HG02970 (cell line): ENCODE measurements around the gene KCNQ5.
"Not testable (repeated sequence)": the region's sequence is repeated elsewhere in the genome, so short reads cannot be mapped to it uniquely, and the experiment has no call there.

Experiments
- ATAC-seq: cut with Tn5 transposase; IDR thresholded peaks from one replicate; pipeline ENCODE4 v1.9.1; 2021; ENCODE audit warnings: mild to moderate bottlenecking, moderate library complexity, moderate number of reproducible peaks; ENCODE audit not compliant: unreplicated experiment, low FRiP score

KCNQ5 gene

DNA sequence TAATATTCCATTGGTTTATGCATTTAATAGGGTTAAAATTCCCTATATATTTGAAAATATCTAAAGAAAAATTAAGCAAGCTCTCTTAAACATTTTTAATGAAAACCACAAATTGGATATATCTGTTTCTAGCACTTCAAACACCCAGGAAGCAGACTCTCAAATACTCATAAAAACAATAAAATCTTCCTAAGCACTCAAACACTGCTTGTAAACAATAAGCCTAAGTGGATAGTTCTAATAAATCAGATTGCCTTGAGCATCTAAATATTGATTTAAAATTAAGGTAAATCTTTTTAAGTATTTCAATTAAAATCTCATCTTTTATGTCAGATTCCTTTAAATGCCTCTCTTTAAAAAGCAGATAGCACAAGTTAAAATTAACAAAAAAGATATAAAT is 254.4 kb downstream of the KCNQ5 start:
- no peak for ATAC-seq

DNA sequence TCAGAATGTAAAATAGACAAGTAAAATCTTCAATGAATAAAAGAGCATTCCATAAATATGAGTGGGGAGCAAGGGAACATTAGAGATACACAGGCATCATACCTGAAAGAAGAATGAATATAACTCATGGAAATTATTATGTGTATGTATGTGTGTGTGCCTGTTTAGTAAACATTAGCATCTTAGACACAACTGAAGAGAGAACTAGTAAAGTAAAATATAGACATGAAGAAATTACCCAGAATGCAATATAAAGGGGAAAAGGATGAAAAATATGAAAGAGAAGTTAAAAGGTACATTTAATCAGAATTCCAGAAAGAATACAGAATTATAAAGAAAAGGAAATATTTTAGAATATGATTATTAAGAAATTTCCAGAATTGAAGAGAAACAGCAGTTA is 264.3 kb downstream of the KCNQ5 start:
- no peak for ATAC-seq

DNA sequence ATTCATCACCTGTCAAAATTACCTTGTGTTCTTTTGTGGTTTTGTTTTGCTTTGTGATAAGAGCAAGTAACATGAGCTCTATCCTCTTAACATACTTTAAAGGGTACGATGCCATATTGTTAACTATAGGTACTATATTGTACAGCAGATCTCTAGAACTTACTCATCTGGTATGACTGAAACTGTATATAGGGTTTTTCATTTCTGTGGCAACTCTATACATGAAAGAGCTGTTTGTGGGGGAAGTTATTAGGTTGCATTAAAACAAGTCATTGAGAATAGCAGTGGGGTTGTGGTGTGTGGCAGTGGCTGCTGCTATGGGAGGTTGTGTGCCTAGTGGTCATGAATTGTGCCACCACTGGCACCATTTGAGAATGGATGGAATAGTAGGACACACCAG is 268.4 kb downstream of the KCNQ5 start:
- no peak for ATAC-seq

DNA sequence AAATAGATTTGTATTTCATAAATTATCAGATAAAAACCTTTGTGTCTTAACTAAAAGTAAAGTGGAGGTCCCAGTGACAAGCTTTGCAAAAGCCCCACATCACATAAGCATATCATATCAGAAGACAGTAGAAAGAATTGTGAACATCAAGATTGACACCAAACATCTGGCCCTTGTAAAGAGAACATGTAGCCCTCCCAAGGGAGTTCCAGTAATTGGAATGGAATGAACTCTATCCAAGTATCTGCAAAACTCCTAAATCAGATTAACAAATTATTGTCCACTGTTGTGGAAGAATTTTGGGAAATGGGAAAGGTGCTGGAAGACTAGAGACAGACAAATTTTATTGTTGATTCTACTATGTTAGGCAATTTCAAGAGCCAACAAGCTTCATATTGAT is 268.8 kb downstream of the KCNQ5 start:
- ATAC-seq, result no peak

DNA sequence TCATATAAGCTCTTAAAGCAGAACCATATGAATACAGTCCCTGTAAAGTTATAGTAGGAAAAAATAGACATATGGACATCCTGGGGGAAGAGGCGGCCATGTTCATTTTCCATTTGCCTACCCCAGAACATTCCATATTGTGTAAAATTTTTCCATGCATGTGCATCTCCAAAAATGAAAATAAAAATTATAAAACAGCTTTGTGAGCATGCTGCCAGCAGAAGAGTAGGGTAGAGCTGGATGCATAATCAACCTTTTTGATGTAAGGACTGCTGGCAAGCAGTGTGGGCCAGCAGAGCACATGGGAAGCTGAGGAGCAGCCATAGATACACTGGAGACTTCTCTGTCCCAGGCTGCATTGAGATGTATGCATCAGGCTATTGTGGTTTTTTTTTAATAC is 271.0 kb downstream of the KCNQ5 start:
- ATAC-seq, result no peak

DNA sequence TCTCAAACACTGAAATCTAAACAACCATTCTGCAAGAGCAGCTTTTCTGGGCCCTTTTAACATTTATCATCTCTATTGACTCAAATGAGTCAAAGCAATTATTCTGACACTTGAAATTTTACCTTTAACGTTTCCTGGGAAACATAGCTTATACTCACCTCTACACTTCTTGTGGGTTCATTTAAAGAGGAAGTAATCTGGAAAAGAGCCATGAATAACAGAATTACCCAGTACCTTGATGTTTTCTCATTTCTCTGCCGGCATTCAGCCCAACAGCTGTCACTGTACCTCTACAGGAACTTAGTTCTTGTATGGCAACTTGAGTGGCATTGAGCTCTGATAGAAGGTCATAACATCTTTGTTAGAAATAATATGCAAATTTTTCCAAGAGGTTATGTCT is 272.2 kb downstream of the KCNQ5 start:
- ATAC-seq, result no peak

DNA sequence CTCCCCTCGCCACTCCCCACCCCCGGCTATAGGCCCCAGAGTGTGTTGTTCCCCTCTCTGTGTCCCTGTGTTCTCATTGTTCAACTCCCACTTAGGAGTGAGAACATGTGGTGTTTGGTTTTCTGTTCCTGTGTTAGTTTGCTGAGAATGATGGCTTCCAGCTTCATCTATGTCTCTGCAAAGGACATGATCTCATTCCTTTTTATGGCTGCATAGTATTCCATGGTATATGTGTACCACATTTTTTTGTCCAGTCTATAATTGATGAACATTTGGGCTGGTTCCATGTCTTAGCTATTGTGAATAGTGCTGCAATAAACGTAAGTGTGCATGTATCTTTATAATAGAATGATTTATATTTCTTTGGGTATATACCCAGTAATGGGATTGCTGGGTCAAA is 276.4 kb downstream of the KCNQ5 start:
- ATAC-seq, result not testable (repeated sequence)

DNA sequence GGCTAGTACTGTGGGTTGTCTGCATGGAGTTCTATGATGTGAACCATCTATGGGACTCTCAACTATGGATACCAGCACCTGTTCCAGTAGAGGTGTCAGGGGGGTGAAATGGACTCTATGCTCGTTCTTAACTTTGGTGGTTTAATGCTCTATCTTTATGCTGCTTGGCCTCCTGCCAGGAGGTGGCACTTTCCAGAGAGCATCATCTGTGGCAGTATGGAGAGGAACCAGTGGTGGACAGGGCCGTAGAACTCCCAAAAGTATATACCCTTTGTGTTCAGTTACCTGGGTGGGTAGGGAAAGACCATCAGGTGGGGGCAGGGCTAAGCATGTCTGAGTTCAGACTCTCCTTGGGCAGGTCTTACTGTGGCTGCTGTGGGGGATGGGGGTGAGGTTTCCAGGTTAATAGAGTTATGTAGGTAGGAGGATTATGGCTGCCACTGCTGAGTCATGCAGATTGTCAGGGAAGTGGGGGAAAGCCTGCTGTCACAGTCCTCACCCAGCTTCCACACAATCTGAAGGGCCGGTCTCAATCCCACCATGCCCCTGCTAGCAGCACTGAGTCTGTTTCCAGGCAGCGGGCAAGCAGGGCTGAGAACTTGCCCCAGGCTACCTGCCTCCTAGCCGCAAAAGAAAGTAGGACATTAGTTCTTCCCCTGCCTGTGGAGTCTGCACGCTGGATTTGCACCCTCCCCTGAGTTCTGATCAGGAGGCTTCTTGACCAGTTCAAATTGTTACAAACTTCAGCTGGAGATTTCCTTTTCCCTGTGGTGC is 284.0 kb downstream of the KCNQ5 start:
- ATAC-seq, result no peak

DNA sequence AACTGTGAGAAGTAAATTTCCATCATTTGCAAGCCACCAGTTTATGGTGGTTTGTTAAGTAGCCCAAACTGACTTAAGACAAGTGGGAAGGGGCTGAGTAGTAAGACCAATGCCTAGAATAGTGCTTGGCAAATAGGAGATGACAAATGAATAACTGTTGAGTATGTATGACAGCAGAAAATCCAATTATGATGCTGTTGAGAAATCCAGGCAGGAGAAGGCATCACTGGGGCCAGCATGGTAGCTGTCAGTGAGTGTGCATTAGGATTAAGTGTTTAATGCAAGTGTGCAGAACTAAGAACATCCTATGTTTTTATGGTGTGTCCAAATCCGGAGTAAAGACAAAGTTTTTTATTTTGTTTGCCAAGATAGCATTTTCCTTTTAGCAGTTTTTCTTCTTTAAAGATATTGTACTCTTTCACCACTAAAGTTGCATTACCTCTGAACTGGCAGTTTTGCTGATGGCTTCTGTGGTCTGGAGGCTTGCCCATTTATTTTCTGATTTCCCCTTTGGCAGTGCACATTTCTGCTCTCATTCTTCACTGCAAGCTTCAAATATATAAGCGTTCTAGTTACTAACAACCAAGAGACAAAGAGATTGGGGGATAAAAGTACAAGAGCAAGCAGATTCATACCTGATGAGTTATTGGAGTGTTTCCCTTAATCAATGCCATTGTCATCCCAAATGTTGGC is 289.7 kb downstream of the KCNQ5 start:
- ATAC-seq, result no peak

DNA sequence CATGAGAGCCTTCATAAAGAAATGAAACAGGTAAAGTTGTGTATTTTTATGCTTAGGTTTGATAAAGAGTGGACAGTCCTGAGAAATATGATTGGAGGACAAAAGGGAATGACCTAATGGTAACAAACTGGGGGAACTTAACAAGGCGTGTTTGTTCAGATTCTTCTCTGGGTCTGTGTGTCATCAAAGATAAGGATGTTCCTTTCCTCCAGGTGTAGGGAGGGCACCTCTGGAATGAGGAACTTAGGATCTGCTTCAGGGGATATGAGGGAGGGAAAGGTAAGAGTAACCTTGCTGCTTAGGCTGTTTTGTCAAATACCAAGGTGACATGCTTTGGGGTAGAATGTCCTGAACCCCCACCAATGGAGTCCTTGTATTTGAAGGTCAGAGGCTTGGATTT is 291.9 kb downstream of the KCNQ5 start:
- no peak for ATAC-seq

DNA sequence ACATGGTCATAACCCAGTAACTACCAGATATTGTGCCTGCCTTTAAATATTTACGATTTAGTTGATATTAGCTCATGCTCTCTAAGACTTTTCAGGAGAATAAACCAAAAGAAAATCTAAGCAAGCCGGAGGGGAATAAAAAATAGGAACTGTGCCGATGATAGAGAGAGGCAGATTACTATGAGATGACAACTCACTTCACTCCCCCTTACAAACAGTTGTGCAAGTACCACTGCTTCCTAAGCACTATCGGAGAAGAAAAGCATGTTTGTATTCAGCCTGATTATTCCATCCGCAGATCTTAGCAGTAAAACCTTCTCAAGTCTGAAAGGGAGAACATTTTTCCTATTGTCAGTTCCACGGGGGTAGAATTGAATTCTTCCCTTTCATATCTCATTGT is 294.4 kb downstream of the KCNQ5 start:
- ATAC-seq, result no peak

DNA sequence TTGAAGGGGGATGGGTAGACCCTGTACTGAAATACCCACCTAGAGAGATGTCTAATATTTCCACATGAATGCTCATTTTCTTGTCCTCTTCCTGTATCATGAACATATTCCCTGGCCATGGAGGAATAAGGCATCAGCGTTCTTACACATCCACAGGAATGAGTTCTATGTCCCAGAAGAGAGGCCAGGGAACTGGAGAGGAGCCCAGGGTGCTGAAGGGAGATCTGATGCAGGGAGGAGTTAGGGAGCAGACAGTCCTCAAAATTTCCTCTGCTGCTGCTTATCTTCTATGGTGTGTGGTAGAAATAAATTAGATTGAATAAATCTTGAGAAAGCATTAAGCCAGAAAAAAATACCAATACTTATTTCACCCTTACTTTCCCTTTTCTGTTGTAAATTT is 295.0 kb downstream of the KCNQ5 start:
- ATAC-seq, result no peak

DNA sequence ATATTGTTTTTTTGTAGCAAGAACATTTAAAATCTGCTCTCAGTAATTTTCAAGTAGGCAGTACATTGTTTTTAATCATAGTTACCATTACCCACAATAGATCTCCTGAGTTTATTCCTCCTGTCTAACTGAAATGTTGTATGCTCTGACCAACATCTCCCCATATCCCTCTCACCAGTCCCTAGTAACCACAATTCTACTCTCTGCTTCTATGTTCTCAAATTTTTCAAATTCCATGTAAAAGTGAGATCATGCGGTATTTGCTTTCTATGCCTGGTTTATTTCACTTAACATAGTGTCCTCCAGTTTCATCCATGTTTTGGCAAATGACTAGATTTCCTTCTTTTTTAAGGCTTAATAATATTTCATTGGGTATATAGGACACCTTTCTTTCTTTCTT is 300.5 kb downstream of the KCNQ5 start:
- no peak for ATAC-seq

DNA sequence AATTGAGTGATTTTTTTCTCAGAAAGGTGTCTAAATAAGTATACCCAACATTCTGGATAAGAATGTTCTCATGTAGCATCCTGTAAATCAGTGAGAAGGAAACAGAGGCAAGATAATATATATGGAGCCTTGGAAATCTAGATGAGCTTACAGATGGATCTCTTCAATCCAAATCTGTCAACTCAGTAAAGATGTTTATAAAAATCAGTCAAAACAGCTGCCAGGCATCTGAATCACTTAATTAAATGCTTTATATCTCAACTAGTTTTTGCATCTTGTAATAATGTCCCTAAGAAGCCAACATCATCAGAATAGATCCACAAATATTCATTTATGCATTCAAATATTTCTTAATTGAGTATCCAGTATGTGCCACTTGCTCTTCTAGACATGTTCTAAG is 303.3 kb downstream of the KCNQ5 start:
- ATAC-seq, result no peak

DNA sequence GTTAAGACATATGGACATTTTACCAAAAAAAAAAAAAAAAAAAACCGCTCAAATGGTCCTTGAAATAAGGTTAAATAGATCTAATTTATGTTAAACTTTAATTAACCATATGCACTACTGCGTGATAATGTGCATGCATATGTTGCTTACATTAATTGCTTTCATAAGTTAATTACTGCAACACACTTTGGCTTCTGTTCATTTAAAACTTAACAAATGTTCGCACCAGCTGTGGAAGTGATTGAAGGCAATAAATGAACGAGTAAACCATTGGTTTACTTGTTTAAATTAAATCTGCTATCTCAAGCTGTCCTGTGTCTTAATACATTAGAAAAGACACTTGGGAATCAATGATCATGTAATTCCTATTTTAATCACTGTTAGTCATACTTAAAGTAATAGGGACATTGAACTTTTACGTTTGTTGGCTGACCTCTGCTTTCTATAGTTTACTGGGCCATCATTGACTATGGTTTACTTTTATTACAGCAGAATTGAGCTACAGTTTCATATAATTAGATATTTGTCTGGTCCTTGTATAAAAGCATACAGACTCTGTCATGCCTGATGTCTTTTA is 308.8 kb downstream of the KCNQ5 start:
- no peak for ATAC-seq

DNA sequence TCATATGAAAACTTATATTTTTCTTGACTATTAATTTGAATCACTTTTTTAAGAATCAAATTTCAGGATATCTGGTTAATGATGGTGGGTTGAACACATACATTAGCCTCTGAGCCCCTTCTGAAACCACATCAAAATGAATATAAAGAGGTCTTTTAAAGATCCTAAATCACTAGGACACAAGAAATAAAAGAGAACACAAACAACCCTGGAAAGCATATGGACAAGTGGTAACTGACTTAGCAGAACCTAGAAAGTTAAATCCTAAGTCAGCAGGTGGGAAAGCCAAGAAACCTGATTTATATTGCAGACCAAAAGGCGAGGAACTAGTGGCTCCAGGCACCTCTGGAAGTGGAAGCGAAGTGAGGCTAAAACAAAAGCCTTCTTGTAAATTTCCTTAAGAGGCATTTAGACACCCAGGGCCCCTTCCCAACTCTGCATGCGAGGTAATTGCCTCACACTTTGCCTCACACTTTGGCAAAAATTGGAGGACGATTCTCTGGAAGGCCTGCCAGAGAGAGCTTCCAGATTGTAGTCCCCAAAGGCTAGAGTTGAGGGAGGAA is 309.5 kb downstream of the KCNQ5 start:
- no peak for ATAC-seq

DNA sequence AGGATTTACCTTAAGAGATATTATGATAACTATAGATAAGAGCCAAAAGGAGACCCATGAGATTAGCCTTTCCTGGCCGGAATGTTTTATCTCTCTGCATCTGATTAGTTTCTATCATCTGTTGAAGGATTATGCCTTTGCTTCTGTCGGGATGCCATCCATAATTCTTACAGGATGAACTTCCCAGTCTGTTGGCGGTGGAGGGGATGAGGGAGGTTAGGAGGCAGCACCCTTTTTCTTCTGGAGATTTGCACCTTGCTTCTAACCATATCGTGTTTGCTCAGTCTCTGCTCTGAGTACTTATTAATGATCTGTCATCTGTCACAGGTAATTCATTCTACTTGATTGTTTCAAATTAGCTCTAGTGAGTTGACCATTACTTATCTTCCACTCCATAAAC is 311.4 kb downstream of the KCNQ5 start:
- ATAC-seq, result no peak

DNA sequence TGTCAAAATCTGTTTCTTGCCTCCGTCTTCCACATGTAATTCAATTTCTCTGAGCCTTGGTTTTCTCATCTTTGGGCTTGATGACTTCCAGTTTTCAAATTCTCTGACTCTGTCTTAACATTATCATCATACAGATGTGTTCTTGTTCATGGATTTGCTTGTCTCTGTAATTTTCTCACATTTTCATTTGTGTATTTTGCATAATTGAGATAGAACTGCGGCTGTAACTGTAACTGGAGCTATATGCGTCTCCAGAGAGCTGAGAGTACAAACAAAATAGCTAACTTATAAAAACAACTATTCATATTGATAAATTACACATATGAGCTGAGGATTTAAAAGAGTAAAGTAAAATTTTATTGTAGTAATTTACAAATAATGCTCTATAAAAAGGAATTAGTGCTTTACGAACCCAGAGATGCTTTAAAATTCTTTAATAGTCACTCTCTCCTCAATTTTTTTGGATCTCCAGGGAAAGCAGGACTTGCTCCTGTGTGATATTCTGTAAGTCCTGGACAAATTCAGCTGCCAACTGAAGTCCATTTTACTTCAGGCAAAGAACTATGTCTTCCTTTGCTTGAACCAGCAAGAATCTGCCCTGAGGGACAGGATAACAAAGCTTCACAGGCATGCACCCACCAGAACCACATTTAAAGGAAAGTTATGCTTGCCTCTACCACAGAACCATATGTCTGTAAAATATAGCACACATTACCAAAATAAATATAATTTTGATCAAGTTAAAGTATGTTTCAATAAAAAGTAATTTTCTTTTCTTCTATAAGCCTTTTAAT is 315.1 kb downstream of the KCNQ5 start:
- ATAC-seq, result no peak

DNA sequence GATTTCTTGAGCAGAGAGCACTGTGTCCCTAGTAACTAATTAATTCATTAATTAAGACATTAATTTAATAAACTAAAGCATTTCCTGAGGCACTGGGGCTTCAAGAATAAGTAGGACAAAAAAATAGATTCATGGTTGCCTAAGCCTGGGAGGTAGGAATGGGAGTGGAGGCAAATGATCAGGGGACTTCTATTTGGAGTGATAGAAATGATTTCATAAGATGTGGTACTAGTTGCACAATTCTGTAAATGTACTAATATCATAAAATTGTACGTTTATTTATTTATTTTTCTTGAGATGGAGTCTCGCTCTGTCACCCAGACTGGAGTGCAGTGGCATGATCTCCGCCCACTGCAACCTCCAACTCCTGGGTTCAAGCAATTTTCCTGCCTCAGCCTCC is 316.2 kb downstream of the KCNQ5 start:
- ATAC-seq, result no peak

DNA sequence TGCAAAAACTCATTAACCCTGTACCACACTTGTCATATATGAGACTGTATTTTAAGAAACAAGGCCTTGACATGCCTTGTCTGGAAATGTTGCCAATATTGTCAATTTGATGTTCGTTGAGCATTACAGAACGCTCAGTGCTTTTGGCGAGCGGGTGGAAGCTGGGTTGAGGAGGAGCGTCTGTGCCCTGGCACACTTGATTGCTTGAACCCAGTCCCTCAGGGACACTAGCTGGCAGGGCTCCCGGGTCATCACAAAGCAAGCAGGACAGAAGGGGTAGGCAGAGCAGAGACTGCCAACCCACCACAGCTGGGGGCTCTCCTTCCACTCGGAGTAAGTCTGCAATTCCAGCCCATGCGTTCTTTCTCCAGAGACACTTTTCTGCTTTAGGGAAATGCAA is 317.1 kb downstream of the KCNQ5 start:
- no peak for ATAC-seq

DNA sequence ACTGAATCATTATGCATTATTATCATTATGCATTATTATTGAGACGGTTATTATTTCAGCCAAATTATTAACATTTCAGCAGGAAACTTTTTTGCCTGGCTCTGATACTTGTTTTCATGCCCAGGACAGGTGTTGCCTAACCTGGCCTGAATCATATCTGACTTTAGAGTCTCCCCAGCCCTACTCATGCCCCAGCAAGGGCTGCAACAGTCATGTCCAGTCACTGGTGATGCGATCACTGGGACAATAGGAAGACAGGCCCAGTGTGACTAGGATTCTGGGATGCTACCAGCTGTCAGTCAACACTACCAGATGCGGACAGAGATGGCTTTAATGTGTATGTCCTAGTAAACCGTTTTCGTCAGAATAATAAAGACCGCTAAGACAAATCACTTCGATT is 318.4 kb downstream of the KCNQ5 start:
- no peak for ATAC-seq
